GM18499 (cell line): ENCODE measurements around the gene GSX2.
"Not testable (repeated sequence)": the region's sequence is repeated elsewhere in the genome, so short reads cannot be mapped to it uniquely, and the experiment has no call there.

Source experiments
- ATAC-seq: cut with Tn5 transposase; IDR thresholded peaks from one replicate; pipeline ENCODE4 v1.9.1; 2021; ENCODE audit warnings: moderate number of reproducible peaks; ENCODE audit not compliant: insufficient read depth, unreplicated experiment

The GSX2 gene

GRCh38 chr4:54101190-54102041 is 1.5 kb downstream of the GSX2 start:
- no peak for ATAC-seq

GRCh38 chr4:54102531-54103106 is 2.7 kb downstream of the GSX2 start:
- no peak for ATAC-seq

- ATAC-seq, result no peak
These were observed 3.2 kb downstream of the GSX2 start for GRCh38 chr4:54103190-54103574.

GRCh38 chr4:54104907-54105306 is 4.9 kb downstream of the GSX2 start:
- no peak for ATAC-seq

GRCh38 chr4:54107951-54108748 is 8.2 kb downstream of the GSX2 start:
- no peak for ATAC-seq

- no peak for ATAC-seq
These were observed 9.5 kb downstream of the GSX2 start for GRCh38 chr4:54109241-54110018.

- ATAC-seq, result no peak
These were observed 10.1 kb downstream of the GSX2 start for GRCh38 chr4:54110019-54110416.

- not testable (repeated sequence) for ATAC-seq
These were observed 13.2 kb downstream of the GSX2 start for GRCh38 chr4:54113206-54113605.

- ATAC-seq, result not testable (repeated sequence)
These were observed 16.3 kb downstream of the GSX2 start for GRCh38 chr4:54116246-54116645.

GRCh38 chr4:54118850-54119589 is 19.1 kb downstream of the GSX2 start:
- no peak for ATAC-seq

GRCh38 chr4:54120518-54120917 is 20.6 kb downstream of the GSX2 start:
- ATAC-seq, result no peak

- no peak for ATAC-seq
These were observed 27.7 kb downstream of the GSX2 start for GRCh38 chr4:54127660-54128059.

- not testable (repeated sequence) for ATAC-seq
These were observed 28.7 kb downstream of the GSX2 start for GRCh38 chr4:54128694-54129093.

GRCh38 chr4:54139332-54139731 is 39.4 kb downstream of the GSX2 start:
- ATAC-seq, result no peak

GRCh38 chr4:54140287-54140686 is 40.3 kb downstream of the GSX2 start:
- no peak for ATAC-seq

- ATAC-seq, result no peak
These were observed 44.2 kb downstream of the GSX2 start for GRCh38 chr4:54144199-54144598.

- no peak for ATAC-seq
These were observed 44.8 kb downstream of the GSX2 start for GRCh38 chr4:54144661-54145171.

- no peak for ATAC-seq
These were observed 46.2 kb downstream of the GSX2 start for GRCh38 chr4:54146139-54146538.

- ATAC-seq, result no peak
These were observed 49.4 kb downstream of the GSX2 start for GRCh38 chr4:54149323-54149722.
